Colonic mucosa (tissue), 4 donors: ENCODE results near the gene PI4KA. TPM values are rescaled to one million over a fixed set of nuclear protein-coding genes. Genes with fewer than 3 reads are reported as not detected.
"Not testable (repeated sequence)": the region's sequence is repeated elsewhere in the genome, so short reads cannot be mapped to it uniquely, and the experiment has no call there.

Experiments used
- DNase-seq: peaks from one replicate; pipeline ENCODE4 v3.0.0-alpha.2; 2020
- H3K27ac ChIP-seq: fragments of 200-600 bp; one replicate; pipeline ENCODE4 v1.8.0; 2021
- H3K27me3 ChIP-seq: fragments of 200-600 bp; one replicate; pipeline ENCODE4 v1.8.0; 2021
- H3K36me3 ChIP-seq: fragments of 200-600 bp; one replicate; pipeline ENCODE4 v1.8.0; 2021
- H3K4me1 ChIP-seq: fragments of 200-600 bp; one replicate; pipeline ENCODE4 v1.8.0; 2021; ENCODE audit warnings: mild to moderate bottlenecking
- H3K4me3 ChIP-seq: fragments of 200-600 bp; one replicate; pipeline ENCODE4 v1.8.0; 2021
- H3K9ac ChIP-seq, 2 donors: one replicate each; pipeline ENCODE4 v1.7.0; 2013; ENCODE audit warnings: control low read depth in 2 of 2, low read depth in 2 of 2, low read length in 2 of 2
- H3K9me3 ChIP-seq: fragments of 200-600 bp; one replicate; pipeline ENCODE4 v1.8.0; 2021
- intact Hi-C: fragments of 100-400 bp; cut with DNase I; formaldehyde crosslinking; loops from one replicate; pipeline ENCODE4 v1.14.1; 2022
- total RNA-seq, 2 donors: library from RNA; stranded (reverse); fragmentation: NEBNext Ultra II Directional in 1 of 2; extraction: Animal tissue kit (Norgen Biotek cat#: 25700) in 1 of 2; gene quantifications; one replicate each; pipeline ENCODE4 v1.2.1, GENCODE V29; 2021
- TF ChIP-seq, protein P1 (sequence below): fragments of 200-600 bp; IDR thresholded peaks from one replicate; pipeline ENCODE4 v1.8.0; 2022; ENCODE audit warnings: antibody characterized with exemption, mild to moderate bottlenecking
- donor health status: healthy.
- donor health status: DM: no; HTN: no; CAD: no.
- donor health status: DM: no; HTN: no; CAD: no.

Gene PI4KA
- total RNA-seq, 2 donors from 2014 or later: 69.4 to 86.8 TPM

GRCh38 chr22:20721409-20722218, 137.0 kb downstream of the PI4KA start:
- no peak for DNase-seq
- intact Hi-C loops: no loop called here
- Histone ChIP-seq H3K4me3 (no peak overlapping the region), H3K9ac (no peak overlapping the region), H3K9me3 (no peaks in the 10 kb centered on the region), H3K4me1 (no peaks in the 10 kb centered on the region), H3K27ac (no peak overlapping the region), H3K36me3 (no peaks in the 10 kb centered on the region), H3K27me3 (no peaks in the 10 kb centered on the region)
- TF ChIP-seq, protein P1, sequence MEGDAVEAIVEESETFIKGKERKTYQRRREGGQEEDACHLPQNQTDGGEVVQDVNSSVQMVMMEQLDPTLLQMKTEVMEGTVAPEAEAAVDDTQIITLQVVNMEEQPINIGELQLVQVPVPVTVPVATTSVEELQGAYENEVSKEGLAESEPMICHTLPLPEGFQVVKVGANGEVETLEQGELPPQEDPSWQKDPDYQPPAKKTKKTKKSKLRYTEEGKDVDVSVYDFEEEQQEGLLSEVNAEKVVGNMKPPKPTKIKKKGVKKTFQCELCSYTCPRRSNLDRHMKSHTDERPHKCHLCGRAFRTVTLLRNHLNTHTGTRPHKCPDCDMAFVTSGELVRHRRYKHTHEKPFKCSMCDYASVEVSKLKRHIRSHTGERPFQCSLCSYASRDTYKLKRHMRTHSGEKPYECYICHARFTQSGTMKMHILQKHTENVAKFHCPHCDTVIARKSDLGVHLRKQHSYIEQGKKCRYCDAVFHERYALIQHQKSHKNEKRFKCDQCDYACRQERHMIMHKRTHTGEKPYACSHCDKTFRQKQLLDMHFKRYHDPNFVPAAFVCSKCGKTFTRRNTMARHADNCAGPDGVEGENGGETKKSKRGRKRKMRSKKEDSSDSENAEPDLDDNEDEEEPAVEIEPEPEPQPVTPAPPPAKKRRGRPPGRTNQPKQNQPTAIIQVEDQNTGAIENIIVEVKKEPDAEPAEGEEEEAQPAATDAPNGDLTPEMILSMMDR: no peak

DNA sequence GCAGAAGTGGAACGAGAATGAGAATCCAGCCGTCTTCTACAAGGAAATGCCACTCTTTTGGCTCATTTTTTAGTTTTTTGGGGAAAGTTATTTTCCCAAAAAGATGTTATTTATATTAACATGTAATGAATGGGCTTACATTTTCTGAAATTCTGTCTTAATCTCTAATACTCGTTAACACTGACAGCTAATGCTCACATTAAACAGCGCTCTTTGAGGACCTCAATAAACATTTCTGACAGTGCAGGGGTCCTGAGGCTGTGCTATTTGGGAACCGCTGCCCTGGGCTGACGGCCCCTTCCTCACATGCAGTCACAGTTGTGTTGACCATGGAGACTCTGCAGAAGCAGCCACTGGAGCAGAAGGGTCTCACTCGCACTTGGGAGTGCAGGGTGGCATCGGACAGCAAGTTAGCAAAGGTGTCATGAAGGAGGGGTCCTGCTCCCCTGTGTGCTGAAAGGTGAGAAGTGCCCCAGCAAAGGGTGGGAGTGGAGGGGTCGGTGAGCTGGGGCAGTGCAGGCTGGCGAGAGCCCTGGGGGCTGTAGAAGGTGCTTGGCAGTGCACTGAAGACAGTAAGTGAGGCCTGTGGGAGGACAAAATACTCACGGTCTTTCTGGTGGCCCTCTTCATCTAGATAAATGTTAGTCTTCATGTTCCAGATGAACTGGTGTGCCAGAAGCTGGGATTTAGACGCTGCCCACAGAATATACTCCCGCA, 137.8 kb downstream of the PI4KA start:
- DNase-seq: no peak
- intact Hi-C loops: no loop called here
- Histone ChIP-seq H3K27ac (no peak overlapping the region), H3K36me3 (no peaks in the 10 kb centered on the region), H3K9ac (no peak overlapping the region), H3K4me1 (no peaks in the 10 kb centered on the region), H3K9me3 (no peaks in the 10 kb centered on the region), H3K27me3 (no peaks in the 10 kb centered on the region), H3K4me3 (no peak overlapping the region)
- TF ChIP-seq, protein P1: no peak

- DNase-seq, H3K9ac ChIP-seq, H3K9me3 ChIP-seq, intact Hi-C loops, H3K4me3 ChIP-seq, H3K27ac ChIP-seq, H3K36me3 ChIP-seq, H3K27me3 ChIP-seq, H3K4me1 ChIP-seq: not testable (repeated sequence)
Observed at GRCh38 chr22:20718727-20719126, 139.9 kb downstream of the PI4KA start.

DNA sequence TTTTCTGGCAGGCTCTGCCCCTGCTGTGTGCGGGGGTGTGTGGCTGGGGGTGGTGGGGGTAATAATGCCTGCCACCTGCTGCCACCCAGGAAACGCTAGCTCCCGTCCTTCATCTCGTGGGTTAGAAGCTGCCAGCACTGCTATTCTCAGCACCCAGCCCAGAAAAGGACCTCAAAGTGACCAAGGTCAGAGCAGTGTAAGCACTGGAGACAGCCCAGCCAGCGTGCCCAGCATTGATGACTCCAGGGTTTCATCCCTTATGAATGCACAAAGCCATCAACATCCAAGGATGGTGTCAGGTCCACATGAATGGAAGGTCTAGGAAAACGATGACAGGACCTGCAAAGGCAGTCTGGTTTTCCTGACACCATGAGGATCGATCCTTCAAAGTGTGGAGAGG, 140.6 kb downstream of the PI4KA start:
- H3K36me3 ChIP-seq, intact Hi-C loops, DNase-seq, H3K4me3 ChIP-seq, H3K9me3 ChIP-seq, H3K4me1 ChIP-seq, H3K27ac ChIP-seq, H3K9ac ChIP-seq, H3K27me3 ChIP-seq: not testable (repeated sequence)

DNA sequence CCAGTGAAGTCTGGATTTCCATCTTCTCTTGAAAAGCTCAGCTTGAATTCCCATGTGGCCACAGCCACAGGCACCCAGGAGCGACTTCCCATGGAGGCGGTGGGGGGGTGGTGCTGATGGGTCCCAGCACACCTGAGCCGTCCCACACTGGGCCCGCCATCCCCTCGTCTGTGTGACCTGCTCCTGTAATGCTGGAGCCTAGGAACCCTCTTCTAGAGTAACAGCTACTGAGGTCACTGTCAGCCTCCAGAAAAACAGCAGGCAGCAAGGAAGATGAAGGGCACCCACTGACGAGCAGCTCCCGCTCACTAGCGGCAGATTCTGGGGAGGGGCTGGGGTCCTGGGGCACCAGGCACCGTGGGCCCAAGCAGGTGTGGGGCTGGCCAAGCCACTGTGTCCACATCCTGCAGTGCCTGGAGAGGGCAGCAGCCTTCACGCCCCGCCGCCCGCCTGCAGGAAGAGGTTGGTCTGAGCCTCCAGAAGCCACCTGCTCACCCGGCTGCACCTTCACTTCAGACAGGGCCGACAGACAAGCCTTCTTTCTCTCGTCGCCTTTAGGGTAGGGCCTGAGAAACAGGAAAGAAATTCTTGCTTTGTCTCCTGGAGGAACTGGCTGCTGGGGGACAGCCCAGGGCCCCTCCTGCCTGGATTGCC, 141.3 kb downstream of the PI4KA start:
- H3K4me1 ChIP-seq, intact Hi-C loops, DNase-seq, H3K36me3 ChIP-seq, H3K9ac ChIP-seq, H3K27me3 ChIP-seq, H3K9me3 ChIP-seq, H3K27ac ChIP-seq, H3K4me3 ChIP-seq: not testable (repeated sequence)

GRCh38 chr22:20713116-20713515, 145.5 kb downstream of the PI4KA start:
- H3K9ac ChIP-seq, H3K36me3 ChIP-seq, DNase-seq: not testable (repeated sequence)

DNA sequence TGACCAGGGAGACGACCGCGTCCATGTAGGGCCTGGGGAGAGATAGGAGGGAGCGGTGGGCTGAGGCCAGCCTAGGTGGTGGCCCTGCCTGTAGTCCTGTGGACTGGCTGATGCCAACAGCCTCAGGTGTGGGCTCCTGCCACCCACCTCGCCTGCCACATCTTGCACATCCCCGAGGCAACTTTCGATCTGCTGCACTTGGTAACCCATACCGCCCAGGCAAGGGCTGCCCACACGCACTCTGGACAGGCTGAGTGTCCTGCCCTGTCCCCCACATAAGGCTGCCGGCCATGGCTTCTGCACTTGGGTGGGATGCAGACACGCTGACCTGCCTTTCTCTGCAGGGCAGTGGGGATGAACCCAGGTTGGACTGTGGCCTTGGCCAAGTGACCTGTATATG, 148.6 kb downstream of the PI4KA start:
- DNase-seq, H3K9me3 ChIP-seq, intact Hi-C loops, H3K9ac ChIP-seq, H3K36me3 ChIP-seq, H3K27me3 ChIP-seq, H3K27ac ChIP-seq, H3K4me1 ChIP-seq, H3K4me3 ChIP-seq: not testable (repeated sequence)

More at GRCh38 chr22:20713116-20713515, 145.5 kb downstream of the PI4KA start:
- H3K4me1 ChIP-seq, H3K9me3 ChIP-seq, H3K4me3 ChIP-seq, H3K27ac ChIP-seq, H3K27me3 ChIP-seq, intact Hi-C loops: not testable (repeated sequence)

DNA sequence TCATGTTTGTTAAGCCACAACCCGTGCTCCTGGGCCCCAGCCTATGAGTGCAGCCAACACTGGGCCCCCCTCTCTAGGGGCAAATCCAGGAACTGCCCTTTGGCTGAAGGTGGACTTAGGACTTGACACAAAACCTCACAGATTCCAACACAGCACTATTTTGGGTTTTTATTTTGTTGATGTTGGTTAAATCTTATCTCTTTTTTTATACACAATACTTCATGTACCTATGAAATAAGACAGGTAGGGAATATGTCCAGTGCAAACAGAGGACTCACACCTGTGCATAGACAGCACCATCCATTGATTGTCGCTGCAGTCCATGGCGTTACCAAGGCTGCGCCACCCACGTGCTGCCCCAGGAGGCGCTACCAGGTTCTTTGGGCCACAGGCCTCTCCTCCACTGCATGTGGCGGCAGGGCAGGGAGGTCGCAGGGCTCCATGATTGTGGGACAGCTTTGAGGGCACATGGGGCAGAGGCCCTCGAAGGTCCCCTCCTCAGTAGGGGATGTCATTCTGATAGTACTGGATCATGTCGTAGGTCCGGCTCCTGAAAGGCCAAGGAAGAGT, 151.0 kb downstream of the PI4KA start:
- H3K4me3 ChIP-seq, H3K9ac ChIP-seq, H3K9me3 ChIP-seq, DNase-seq, intact Hi-C loops, H3K36me3 ChIP-seq, H3K4me1 ChIP-seq, H3K27ac ChIP-seq, H3K27me3 ChIP-seq: not testable (repeated sequence)

DNA sequence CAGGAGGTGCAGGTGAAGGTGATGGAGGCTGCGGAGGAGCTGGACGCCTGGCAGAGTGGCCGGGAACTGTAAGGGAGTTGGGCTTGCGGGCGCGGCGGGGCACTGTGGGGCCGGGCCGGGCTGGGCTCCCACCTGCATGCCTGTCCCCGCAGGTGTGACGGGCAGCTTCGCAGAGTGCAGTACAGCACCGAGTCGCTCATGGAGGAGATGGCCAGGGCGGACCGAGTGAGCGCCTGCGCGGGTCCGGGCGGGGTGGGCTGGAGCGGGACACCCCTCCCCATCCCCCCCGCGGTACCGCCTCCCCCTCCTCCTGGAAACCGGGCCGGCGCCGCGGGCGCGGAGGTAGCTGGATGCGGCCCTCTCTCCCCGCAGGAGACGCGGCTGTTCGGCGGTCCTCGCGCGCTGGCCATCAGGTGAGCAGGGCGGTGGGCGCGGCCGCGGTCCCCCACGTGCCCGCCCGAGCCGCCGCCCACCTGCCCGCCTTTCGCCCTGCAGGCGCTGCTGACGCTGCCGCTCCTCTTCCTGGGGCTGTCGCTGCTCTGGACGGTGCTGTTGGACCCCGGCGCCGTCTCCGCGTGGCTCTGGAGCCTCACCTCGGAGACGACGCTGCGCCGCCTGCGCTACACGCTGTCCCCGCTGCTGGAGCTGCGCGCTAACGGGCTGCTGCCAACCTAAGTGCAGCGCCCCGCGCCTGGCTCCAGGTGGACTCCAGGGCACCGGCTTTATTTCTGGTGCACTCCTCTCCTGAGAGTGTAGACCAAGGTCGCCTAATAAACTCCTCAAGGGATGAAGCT, 154.6 kb downstream of the PI4KA start:
- H3K27ac ChIP-seq, intact Hi-C loops, H3K4me1 ChIP-seq, H3K27me3 ChIP-seq, H3K36me3 ChIP-seq, H3K9ac ChIP-seq, H3K9me3 ChIP-seq: not testable (repeated sequence)
- DNase-seq: peak; percentile 26
- H3K4me3 ChIP-seq: peak overlapping the region; percentile 30

DNA sequence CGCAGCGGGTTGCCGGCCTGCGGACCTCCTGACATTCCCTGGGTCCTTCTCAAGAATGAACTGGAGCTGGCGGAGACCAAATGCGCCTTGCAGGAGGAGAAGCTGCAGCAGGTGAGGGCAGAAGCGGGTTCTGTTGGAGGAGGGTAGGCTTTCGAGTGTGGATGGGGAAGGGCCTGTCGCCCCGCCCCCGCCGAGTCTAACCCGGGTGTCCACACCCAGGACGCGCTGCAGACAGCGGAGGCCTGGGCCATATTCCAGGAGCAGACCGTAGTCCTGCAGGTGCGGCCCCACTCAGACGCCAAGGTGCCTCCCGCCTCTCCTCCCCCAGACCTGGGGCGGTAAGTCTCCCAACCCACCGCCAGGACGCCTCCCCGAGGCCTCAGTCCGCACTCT, 155.2 kb downstream of the PI4KA start:
- H3K9me3 ChIP-seq, H3K36me3 ChIP-seq, H3K9ac ChIP-seq, H3K27ac ChIP-seq, H3K27me3 ChIP-seq, H3K4me1 ChIP-seq, intact Hi-C loops: not testable (repeated sequence)
- DNase-seq: peak; percentile 74
- peak overlapping the region; percentile 30 for H3K4me3 ChIP-seq
